GM23338 (cell line): Measurements from ENCODE around the gene SLIT1. TPM values are rescaled to one million over a fixed set of nuclear protein-coding genes. Genes with fewer than 3 reads are reported as not detected.

Experiments used
- ATAC-seq: fragments of 200-7000 bp; cut with Tn5 transposase; 3 replicates; pipeline ENCODE4 v1.9.1; 2020
- DNase-seq: peaks from one replicate; pipeline ENCODE4 v3.0.0-alpha.2; 2015; ENCODE audit warnings: low spot score
- H2AFZ ChIP-seq: fragments of 200-600 bp; sonication (generic); 2 replicates; pipeline ENCODE4 v1.8.0; 2016; ENCODE audit warnings: antibody characterized with exemption, mild to moderate bottlenecking, moderate library complexity
- H3F3A ChIP-seq: fragments of 200-600 bp; sonication (generic); replicated peaks from 2 replicates; pipeline ENCODE4 v1.8.0; 2017; ENCODE audit warnings: antibody characterized with exemption, mixed run types, low read depth
- H3K27ac ChIP-seq: fragments of 200-600 bp; sonication (generic); 2 replicates; pipeline ENCODE4 v1.6.1; 2016; ENCODE audit warnings: low read depth
- H3K27me3 ChIP-seq: fragments of 200-600 bp; sonication (generic); 2 replicates; pipeline ENCODE4 v1.8.0; 2016; ENCODE audit warnings: mild to moderate bottlenecking, mixed run types, moderate library complexity; ENCODE audit not compliant: insufficient read depth
- H3K36me3 ChIP-seq: fragments of 200-600 bp; sonication (generic); 2 replicates; pipeline ENCODE4 v1.8.0; 2016; ENCODE audit warnings: mild to moderate bottlenecking; ENCODE audit not compliant: insufficient read depth
- H3K4me1 ChIP-seq: fragments of 200-600 bp; sonication (generic); 2 replicates; pipeline ENCODE4 v1.8.0; 2016; ENCODE audit warnings: mild to moderate bottlenecking, moderate library complexity; ENCODE audit not compliant: insufficient read depth
- H3K4me2 ChIP-seq: fragments of 200-600 bp; sonication (generic); 2 replicates; pipeline ENCODE4 v1.7.1; 2017; ENCODE audit warnings: mixed run types
- H3K4me3 ChIP-seq: fragments of 200-600 bp; sonication (generic); 2 replicates; pipeline ENCODE4 v1.6.1; 2016; ENCODE audit warnings: mixed run types
- H3K79me2 ChIP-seq: fragments of 200-600 bp; sonication (generic); replicated peaks from 2 replicates; pipeline ENCODE4 v1.8.0; 2017; ENCODE audit warnings: mild to moderate bottlenecking; ENCODE audit not compliant: insufficient read depth
- H3K9me2 ChIP-seq: fragments of 200-600 bp; sonication (generic); 2 replicates; pipeline ENCODE4 v1.8.0; 2017; ENCODE audit not compliant: insufficient read depth
- H4K20me1 ChIP-seq: fragments of 200-600 bp; sonication (generic); replicated peaks from 2 replicates; pipeline ENCODE4 v1.8.0; 2017; ENCODE audit warnings: mild to moderate bottlenecking; ENCODE audit not compliant: insufficient read depth
- H3K27ac Mint-ChIP-seq: 2 replicates; pipeline ENCODE4 v1.8.0; 2020; ENCODE audit warnings: inconsistent platforms, mild to moderate bottlenecking, moderate library complexity, mixed read lengths
- H3K27me3 Mint-ChIP-seq: 3 replicates; pipeline ENCODE4 v1.8.0; 2022; ENCODE audit warnings: low read depth, mild to moderate bottlenecking, moderate library complexity, mixed read lengths, inconsistent platforms; ENCODE audit not compliant: insufficient read depth, poor library complexity
- H3K36me3 Mint-ChIP-seq: 3 replicates; pipeline ENCODE4 v1.8.0; 2021; ENCODE audit warnings: low read depth, mild to moderate bottlenecking, inconsistent platforms, moderate library complexity, mixed read lengths
- H3K4me1 Mint-ChIP-seq: 3 replicates; pipeline ENCODE4 v1.8.0; 2020; ENCODE audit warnings: mild to moderate bottlenecking, inconsistent platforms, mixed read lengths
- H3K4me3 Mint-ChIP-seq: 3 replicates; pipeline ENCODE4 v1.8.0; 2021; ENCODE audit warnings: moderate library complexity, mild to moderate bottlenecking, inconsistent platforms, mixed read lengths
- H3K9me3 Mint-ChIP-seq: 3 replicates; pipeline ENCODE4 v1.8.0; 2020; ENCODE audit warnings: moderate library complexity, mild to moderate bottlenecking, inconsistent platforms, mixed read lengths
- CREB1 ChIP-seq: fragments of 250-450 bp; sonication (Bioruptor Pico); IDR thresholded peaks from 2 replicates; pipeline ENCODE4 v1.5.0; 2020; ENCODE audit warnings: low read depth, mild to moderate bottlenecking, moderate library complexity
- JUNB ChIP-seq: IDR thresholded peaks from one replicate; pipeline ENCODE4 v1.6.1; 2016; ENCODE audit warnings: antibody characterized with exemption; ENCODE audit not compliant: unreplicated experiment
- POLR2AphosphoS5 ChIP-seq: IDR thresholded peaks from 2 replicates; pipeline ENCODE4 v1.6.1; 2016; ENCODE audit warnings: antibody characterized with exemption, low read depth
- ZNF114 ChIP-seq: fragments of 250-450 bp; sonication (Bioruptor Pico); IDR thresholded peaks from 2 replicates; pipeline ENCODE4 v1.5.0; 2020; ENCODE audit warnings: mild to moderate bottlenecking, moderate library complexity
- ZNF331 ChIP-seq: fragments of 250-450 bp; sonication (Bioruptor Pico); IDR thresholded peaks from 2 replicates; pipeline ENCODE4 v1.5.0; 2020; ENCODE audit warnings: low read depth, mild to moderate bottlenecking, moderate library complexity
- polyA plus RNA-seq: library from polyadenylated mRNA; unstranded; fragments of >200 nt; fragmentation: Nextera tagmentation; extraction: Ambion mirVana; gene quantifications from 2 replicates; pipeline ENCODE4 v1.2.1, GENCODE V29; 2016
- total RNA-seq: library from RNA; depleted of rRNA; stranded (reverse); fragments of >200 nt; shearing (Covaris generic); gene quantifications from 2 replicates; pipeline ENCODE4 v1.2.3, GENCODE V29; 2014
- TF ChIP-seq, protein P1 (sequence below): IDR thresholded peaks from one replicate; pipeline ENCODE4 v1.6.1; 2018; ENCODE audit warnings: antibody characterized with exemption; ENCODE audit not compliant: unreplicated experiment
- TF ChIP-seq, protein P2 (sequence below): IDR thresholded peaks from 2 replicates; pipeline ENCODE4 v1.6.1; 2016; ENCODE audit warnings: antibody characterized with exemption
- TF ChIP-seq, protein P3 (sequence below), 2 experiments: fragments of 200-600 bp in 1 of 2; sonication (generic) in 1 of 2; conservative IDR thresholded peaks; 2 replicates each; pipeline versions ENCODE4 v1.5.1 to v1.6.1; 2016 to 2017; ENCODE audit warnings: antibody characterized with exemption in 2 of 2, low read depth in 2 of 2, mild to moderate bottlenecking in 2 of 2, moderate library complexity in 1 of 2

SLIT1 gene
- total and polyA plus RNA-seq, 2 experiments from 2014 or later, result 0.76 to 1.7 TPM

DNA sequence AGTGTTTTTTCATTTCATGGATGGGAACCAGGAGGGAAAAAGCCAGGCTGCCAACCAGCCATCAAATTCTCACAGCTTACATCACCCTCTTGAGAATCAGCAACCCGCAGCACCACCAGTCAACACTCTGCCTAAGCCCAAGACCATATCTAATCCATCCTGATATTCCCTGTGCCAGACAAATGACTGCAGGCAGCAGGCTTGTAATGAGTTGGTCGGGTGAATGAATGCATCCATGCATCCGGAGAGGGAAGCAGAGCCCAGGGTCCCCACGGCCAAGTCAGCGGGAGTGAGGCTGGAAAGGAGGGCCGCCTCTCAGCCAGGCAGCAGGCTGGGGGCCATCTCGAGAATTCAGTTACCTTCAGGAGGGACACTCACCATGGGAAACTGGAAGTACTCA, 46.9 kb downstream of the SLIT1 start:
- Histone ChIP-seq H3K27me3 (no peaks in the 10 kb centered on the region), H3F3A (no peaks in the 10 kb centered on the region), H3K79me2 (no peaks in the 10 kb centered on the region), H3K4me1 (peaks cover 15% of the 10 kb centered on the region), H4K20me1 (no peaks in the 10 kb centered on the region), H3K27ac (no peak overlapping the region), H3K4me3 (no peak overlapping the region), H3K36me3 (no peaks in the 10 kb centered on the region), H3K4me2 (no peak overlapping the region), H2AFZ (no peak overlapping the region), H3K9me2 (no peaks in the 10 kb centered on the region)
- H3K9me3 Mint-ChIP-seq, result no peaks in the 10 kb centered on the region
- ATAC-seq, result no peak
- H3K27ac Mint-ChIP-seq, result no peak overlapping the region
- H3K4me1 Mint-ChIP-seq, result peaks cover 28% of the 10 kb centered on the region
- TF ChIP-seq, protein P1, sequence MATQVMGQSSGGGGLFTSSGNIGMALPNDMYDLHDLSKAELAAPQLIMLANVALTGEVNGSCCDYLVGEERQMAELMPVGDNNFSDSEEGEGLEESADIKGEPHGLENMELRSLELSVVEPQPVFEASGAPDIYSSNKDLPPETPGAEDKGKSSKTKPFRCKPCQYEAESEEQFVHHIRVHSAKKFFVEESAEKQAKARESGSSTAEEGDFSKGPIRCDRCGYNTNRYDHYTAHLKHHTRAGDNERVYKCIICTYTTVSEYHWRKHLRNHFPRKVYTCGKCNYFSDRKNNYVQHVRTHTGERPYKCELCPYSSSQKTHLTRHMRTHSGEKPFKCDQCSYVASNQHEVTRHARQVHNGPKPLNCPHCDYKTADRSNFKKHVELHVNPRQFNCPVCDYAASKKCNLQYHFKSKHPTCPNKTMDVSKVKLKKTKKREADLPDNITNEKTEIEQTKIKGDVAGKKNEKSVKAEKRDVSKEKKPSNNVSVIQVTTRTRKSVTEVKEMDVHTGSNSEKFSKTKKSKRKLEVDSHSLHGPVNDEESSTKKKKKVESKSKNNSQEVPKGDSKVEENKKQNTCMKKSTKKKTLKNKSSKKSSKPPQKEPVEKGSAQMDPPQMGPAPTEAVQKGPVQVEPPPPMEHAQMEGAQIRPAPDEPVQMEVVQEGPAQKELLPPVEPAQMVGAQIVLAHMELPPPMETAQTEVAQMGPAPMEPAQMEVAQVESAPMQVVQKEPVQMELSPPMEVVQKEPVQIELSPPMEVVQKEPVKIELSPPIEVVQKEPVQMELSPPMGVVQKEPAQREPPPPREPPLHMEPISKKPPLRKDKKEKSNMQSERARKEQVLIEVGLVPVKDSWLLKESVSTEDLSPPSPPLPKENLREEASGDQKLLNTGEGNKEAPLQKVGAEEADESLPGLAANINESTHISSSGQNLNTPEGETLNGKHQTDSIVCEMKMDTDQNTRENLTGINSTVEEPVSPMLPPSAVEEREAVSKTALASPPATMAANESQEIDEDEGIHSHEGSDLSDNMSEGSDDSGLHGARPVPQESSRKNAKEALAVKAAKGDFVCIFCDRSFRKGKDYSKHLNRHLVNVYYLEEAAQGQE, result no peak
- no peak for TF ChIP-seq ZNF114 (CRISPR knock-in tag)
- TF ChIP-seq, protein P2, sequence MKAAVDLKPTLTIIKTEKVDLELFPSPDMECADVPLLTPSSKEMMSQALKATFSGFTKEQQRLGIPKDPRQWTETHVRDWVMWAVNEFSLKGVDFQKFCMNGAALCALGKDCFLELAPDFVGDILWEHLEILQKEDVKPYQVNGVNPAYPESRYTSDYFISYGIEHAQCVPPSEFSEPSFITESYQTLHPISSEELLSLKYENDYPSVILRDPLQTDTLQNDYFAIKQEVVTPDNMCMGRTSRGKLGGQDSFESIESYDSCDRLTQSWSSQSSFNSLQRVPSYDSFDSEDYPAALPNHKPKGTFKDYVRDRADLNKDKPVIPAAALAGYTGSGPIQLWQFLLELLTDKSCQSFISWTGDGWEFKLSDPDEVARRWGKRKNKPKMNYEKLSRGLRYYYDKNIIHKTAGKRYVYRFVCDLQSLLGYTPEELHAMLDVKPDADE, result no peak
- TF ChIP-seq, protein P3, sequence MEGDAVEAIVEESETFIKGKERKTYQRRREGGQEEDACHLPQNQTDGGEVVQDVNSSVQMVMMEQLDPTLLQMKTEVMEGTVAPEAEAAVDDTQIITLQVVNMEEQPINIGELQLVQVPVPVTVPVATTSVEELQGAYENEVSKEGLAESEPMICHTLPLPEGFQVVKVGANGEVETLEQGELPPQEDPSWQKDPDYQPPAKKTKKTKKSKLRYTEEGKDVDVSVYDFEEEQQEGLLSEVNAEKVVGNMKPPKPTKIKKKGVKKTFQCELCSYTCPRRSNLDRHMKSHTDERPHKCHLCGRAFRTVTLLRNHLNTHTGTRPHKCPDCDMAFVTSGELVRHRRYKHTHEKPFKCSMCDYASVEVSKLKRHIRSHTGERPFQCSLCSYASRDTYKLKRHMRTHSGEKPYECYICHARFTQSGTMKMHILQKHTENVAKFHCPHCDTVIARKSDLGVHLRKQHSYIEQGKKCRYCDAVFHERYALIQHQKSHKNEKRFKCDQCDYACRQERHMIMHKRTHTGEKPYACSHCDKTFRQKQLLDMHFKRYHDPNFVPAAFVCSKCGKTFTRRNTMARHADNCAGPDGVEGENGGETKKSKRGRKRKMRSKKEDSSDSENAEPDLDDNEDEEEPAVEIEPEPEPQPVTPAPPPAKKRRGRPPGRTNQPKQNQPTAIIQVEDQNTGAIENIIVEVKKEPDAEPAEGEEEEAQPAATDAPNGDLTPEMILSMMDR (conservative IDR thresholded peaks at IDR 0.05; ENCODE audit: low read depth in 2 of 2), result no peak
- TF ChIP-seq CREB1 (CRISPR knock-in tag), result no peak
- no peak for TF ChIP-seq POLR2AphosphoS5
- H3K4me3 Mint-ChIP-seq, result no peak overlapping the region
- no peak for DNase-seq
- peaks cover 6% of the 10 kb centered on the region for H3K27me3 Mint-ChIP-seq
- no peaks in the 10 kb centered on the region for H3K36me3 Mint-ChIP-seq

GRCh38 chr10:97138174-97138573, 47.6 kb downstream of the SLIT1 start:
- no peak overlapping the region for H3K4me3 Mint-ChIP-seq
- H3K4me2 ChIP-seq, result no peak overlapping the region
- H3K27me3 Mint-ChIP-seq, result peaks cover 6% of the 10 kb centered on the region
- TF ChIP-seq, protein P2, result no peak
- TF ChIP-seq JUNB (no peak), ZNF331 (CRISPR knock-in tag) (no peak), ZNF114 (CRISPR knock-in tag) (no peak), CREB1 (CRISPR knock-in tag) (no peak)
- TF ChIP-seq, protein P3 (conservative IDR thresholded peaks at IDR 0.05; ENCODE audit: low read depth in 2 of 2), result peak; percentile 60 to 87

More at GRCh38 chr10:97138174-97138573, 47.6 kb downstream of the SLIT1 start:
- Histone ChIP-seq H3K4me1 (peaks cover 15% of the 10 kb centered on the region), H3K27ac (no peak overlapping the region), H4K20me1 (no peaks in the 10 kb centered on the region), H3K27me3 (no peaks in the 10 kb centered on the region), H3K4me3 (no peak overlapping the region), H2AFZ (0 out of 2 replicates have a peak overlapping the region, but pooled peaks have one; percentile 11), H3K36me3 (no peaks in the 10 kb centered on the region), H3K9me2 (no peaks in the 10 kb centered on the region), H3K79me2 (no peaks in the 10 kb centered on the region), H3F3A (no peaks in the 10 kb centered on the region)
- H3K27ac Mint-ChIP-seq, result no peak overlapping the region
- H3K36me3 Mint-ChIP-seq, result no peaks in the 10 kb centered on the region
- H3K9me3 Mint-ChIP-seq, result no peaks in the 10 kb centered on the region
- peak; percentile 67 for DNase-seq
- peak; percentile 56 for ATAC-seq
- H3K4me1 Mint-ChIP-seq, result peaks cover 28% of the 10 kb centered on the region
